GM23248 (cell line): ENCODE data around the gene PCBP3. TPM values are rescaled to one million over a fixed set of nuclear protein-coding genes. Genes with fewer than 3 reads are reported as not detected.

Experiments used
- DNase-seq: peaks from one replicate; pipeline ENCODE4 v3.0.0-alpha.2; 2015
- H2AFZ ChIP-seq: fragments of 200-600 bp; sonication (generic); 2 replicates; pipeline ENCODE4 v1.6.1; 2016; ENCODE audit warnings: antibody characterized with exemption
- H3F3A ChIP-seq: fragments of 200-600 bp; sonication (generic); 2 replicates; pipeline ENCODE4 v1.6.1; 2016; ENCODE audit warnings: mild to moderate bottlenecking, antibody characterized with exemption, mixed run types; ENCODE audit not compliant: insufficient read depth
- H3K27ac ChIP-seq: fragments of 200-600 bp; sonication (generic); 2 replicates; pipeline ENCODE4 v1.5.1; 2016; ENCODE audit warnings: mild to moderate bottlenecking
- H3K27me3 ChIP-seq: fragments of 200-600 bp; sonication (generic); replicated peaks from 2 replicates; pipeline ENCODE4 v1.6.1; 2016; ENCODE audit warnings: mild to moderate bottlenecking; ENCODE audit not compliant: insufficient read depth
- H3K36me3 ChIP-seq: fragments of 200-600 bp; sonication (generic); 2 replicates; pipeline ENCODE4 v1.6.1; 2016; ENCODE audit warnings: low read depth, mild to moderate bottlenecking
- H3K4me1 ChIP-seq: fragments of 200-600 bp; sonication (generic); 2 replicates; pipeline ENCODE4 v1.6.1; 2016; ENCODE audit warnings: mild to moderate bottlenecking; ENCODE audit not compliant: insufficient read depth
- H3K4me2 ChIP-seq: fragments of 200-600 bp; sonication (generic); one replicate; pipeline ENCODE4 v1.6.1; 2016; ENCODE audit warnings: mild to moderate bottlenecking; ENCODE audit not compliant: unreplicated experiment
- H3K4me3 ChIP-seq: fragments of 200-600 bp; sonication (generic); 2 replicates; pipeline ENCODE4 v1.5.1; 2016; ENCODE audit warnings: mild to moderate bottlenecking
- H3K79me2 ChIP-seq: fragments of 200-600 bp; sonication (generic); 2 replicates; pipeline ENCODE4 v1.6.1; 2016; ENCODE audit warnings: mild to moderate bottlenecking; ENCODE audit not compliant: insufficient read depth
- H3K9ac ChIP-seq: fragments of 200-600 bp; sonication (generic); 2 replicates; pipeline ENCODE4 v1.6.1; 2016; ENCODE audit warnings: mild to moderate bottlenecking
- H3K9me2 ChIP-seq: fragments of 200-600 bp; sonication (generic); 2 replicates; pipeline ENCODE4 v1.6.1; 2016; ENCODE audit warnings: mixed run types, mild to moderate bottlenecking, moderate library complexity; ENCODE audit not compliant: insufficient read depth
- H3K9me3 ChIP-seq: fragments of 200-600 bp; sonication (generic); one replicate; pipeline ENCODE4 v1.6.1; 2017; ENCODE audit warnings: low read depth
- H4K20me1 ChIP-seq: fragments of 200-600 bp; sonication (generic); 2 replicates; pipeline ENCODE4 v1.6.0; 2016; ENCODE audit not compliant: insufficient read depth
- EZH2 ChIP-seq: fragments of 200-600 bp; sonication (generic); IDR thresholded peaks from 2 replicates; pipeline ENCODE4 v1.6.1; 2018; ENCODE audit warnings: antibody characterized with exemption, mild to moderate bottlenecking; ENCODE audit not compliant: insufficient read depth, poor library complexity, severe bottlenecking
- EZH2phosphoT487 ChIP-seq: fragments of 200-600 bp; sonication (generic); IDR thresholded peaks from 2 replicates; pipeline ENCODE4 v1.6.1; 2018; ENCODE audit warnings: antibody characterized with exemption, moderate library complexity, mild to moderate bottlenecking, low read depth; ENCODE audit not compliant: insufficient read depth
- WGBS, 2 experiments: methylation state at CpG; one replicate each; pipeline ENCODE4 v1.1.6; 2015 to 2017; ENCODE audit warnings: low lambda C conversion rate in 2 of 2, low coverage in 1 of 2; ENCODE audit errors: missing lambda C conversion rate in 2 of 2; 5-methylcytosine and 5-hydroxymethylcytosine counted together
- in situ Hi-C: fragments of 300-500 bp; cut with MboI; formaldehyde crosslinking; loops from 2 replicates; pipeline ENCODE4 v1.15.0; 2020
- polyA plus RNA-seq: library from polyadenylated mRNA; unstranded; fragments of >200 nt; fragmentation: Nextera tagmentation; extraction: Ambion mirVana; gene quantifications from 2 replicates; pipeline ENCODE4 v1.2.1, GENCODE V29; 2016
- total RNA-seq: library from RNA; depleted of rRNA; stranded (reverse); fragments of >200 nt; shearing (Covaris generic); gene quantifications from 2 replicates; pipeline ENCODE4 v1.2.3, GENCODE V29; 2014

Gene PCBP3
- total and polyA plus RNA-seq, 2 experiments from 2014 or later: 0.32 to 1.3 TPM

GRCh38 chr21:45827881-45828579, 184.5 kb downstream of the PCBP3 start:
- in situ Hi-C loops: loop anchor here (10.0 to 25.0 kb wide), 3 partner anchors 97 to 541 kb away; partner anchors contain the start of gene POFUT2
- WGBS, 2 experiments: 77% methylated on average over 10 to 11 of the region's 11 CpGs
- Histone ChIP-seq H4K20me1 (no peaks in the 10 kb centered on the region), H3K36me3 (no peaks in the 10 kb centered on the region), H3K4me3 (no peak overlapping the region), H3K4me2 (no peak overlapping the region), H2AFZ (no peak overlapping the region), H3K9me3 (no peaks in the 10 kb centered on the region), H3K9ac (no peak overlapping the region), H3K79me2 (no peaks in the 10 kb centered on the region), H3F3A (no peaks in the 10 kb centered on the region), H3K9me2 (no peaks in the 10 kb centered on the region), H3K27ac (no peak overlapping the region), H3K27me3 (peaks cover 10% of the 10 kb centered on the region; the same call in 1 of the 2 replicates), H3K4me1 (no peaks in the 10 kb centered on the region)
- TF ChIP-seq EZH2phosphoT487: no peak
- no peak for TF ChIP-seq EZH2
- no peak for DNase-seq

- no peaks in the 10 kb centered on the region for H3K4me1 ChIP-seq
- H3K9me2 ChIP-seq: no peaks in the 10 kb centered on the region
- H3K36me3 ChIP-seq: no peaks in the 10 kb centered on the region
- H4K20me1 ChIP-seq: no peaks in the 10 kb centered on the region
- H3K27me3 ChIP-seq: peaks cover 10% of the 10 kb centered on the region; the same call in 1 of the 2 replicates
- H3K9ac ChIP-seq: no peak overlapping the region
- no peak overlapping the region for H3K27ac ChIP-seq
- WGBS, 2 experiments: 83 to 84% methylated on average over 25 to 26 of the region's 26 CpGs
- no peaks in the 10 kb centered on the region for H3K79me2 ChIP-seq
- no peaks in the 10 kb centered on the region for H3K9me3 ChIP-seq
- no peak overlapping the region for H3K4me3 ChIP-seq
- no peak overlapping the region for H2AFZ ChIP-seq
- in situ Hi-C loops: loop anchor here (10.0 to 25.0 kb wide), 3 partner anchors 96 to 542 kb away; partner anchors contain the start of gene POFUT2
- no peak overlapping the region for H3K4me2 ChIP-seq
- no peak for TF ChIP-seq EZH2phosphoT487
- TF ChIP-seq EZH2: no peak
- no peak for DNase-seq
- no peaks in the 10 kb centered on the region for H3F3A ChIP-seq
Measured at GRCh38 chr21:45828580-45829570, 185.3 kb downstream of the PCBP3 start.

- Histone ChIP-seq H3K4me1 (no peaks in the 10 kb centered on the region), H2AFZ (no peak overlapping the region), H3F3A (no peaks in the 10 kb centered on the region), H3K36me3 (no peaks in the 10 kb centered on the region), H3K79me2 (no peaks in the 10 kb centered on the region), H3K4me2 (no peak overlapping the region), H3K27me3 (0 out of 2 replicates have a peak, but pooled peaks cover 10% of the 10 kb centered on the region), H3K27ac (no peak overlapping the region), H3K9me3 (no peaks in the 10 kb centered on the region), H3K4me3 (no peak overlapping the region), H4K20me1 (no peaks in the 10 kb centered on the region), H3K9me2 (no peaks in the 10 kb centered on the region), H3K9ac (no peak overlapping the region)
- WGBS, 2 experiments: 83 to 85% methylated on average over 7 of the region's 7 CpGs
- TF ChIP-seq EZH2phosphoT487 (no peak), EZH2 (no peak)
- in situ Hi-C loops: loop anchor here (10.0 to 25.0 kb wide), 3 partner anchors 95 to 542 kb away; partner anchors contain the start of gene POFUT2
- no peak for DNase-seq
Measured at GRCh38 chr21:45829668-45830067, 186.1 kb downstream of the PCBP3 start.

- no peak overlapping the region for H3K27ac ChIP-seq
- H3K79me2 ChIP-seq: no peaks in the 10 kb centered on the region
- in situ Hi-C loops: loop anchor here (25.0 kb wide), 1 partner anchor 543 kb away; the partner anchor contains the start of gene POFUT2
- no peaks in the 10 kb centered on the region for H3K4me1 ChIP-seq
- H2AFZ ChIP-seq: no peak overlapping the region
- H3K9me2 ChIP-seq: no peaks in the 10 kb centered on the region
- no peaks in the 10 kb centered on the region for H4K20me1 ChIP-seq
- no peak overlapping the region for H3K4me2 ChIP-seq
- no peak for DNase-seq
- WGBS, 2 experiments: 76 to 83% methylated on average over 11 of the region's 11 CpGs
- no peaks in the 10 kb centered on the region for H3K36me3 ChIP-seq
- no peak overlapping the region for H3K4me3 ChIP-seq
- H3K27me3 ChIP-seq: 0 out of 2 replicates have a peak, but pooled peaks cover 9% of the 10 kb centered on the region
- no peaks in the 10 kb centered on the region for H3F3A ChIP-seq
- TF ChIP-seq EZH2phosphoT487 (no peak), EZH2 (no peak)
- no peaks in the 10 kb centered on the region for H3K9me3 ChIP-seq
- no peak overlapping the region for H3K9ac ChIP-seq
Measured at GRCh38 chr21:45830221-45830640, 186.7 kb downstream of the PCBP3 start.
